Activated T-cell treated with anti-CD3 and anti-CD28 coated beads for 48 hours (primary cell): ENCODE measurements around the gene PPP1R10.

Experiments used
- DNase-seq: peaks from one replicate; pipeline ENCODE4 v3.0.0-alpha.2; 2020; ENCODE audit warnings: low read depth

Gene PPP1R10

DNA sequence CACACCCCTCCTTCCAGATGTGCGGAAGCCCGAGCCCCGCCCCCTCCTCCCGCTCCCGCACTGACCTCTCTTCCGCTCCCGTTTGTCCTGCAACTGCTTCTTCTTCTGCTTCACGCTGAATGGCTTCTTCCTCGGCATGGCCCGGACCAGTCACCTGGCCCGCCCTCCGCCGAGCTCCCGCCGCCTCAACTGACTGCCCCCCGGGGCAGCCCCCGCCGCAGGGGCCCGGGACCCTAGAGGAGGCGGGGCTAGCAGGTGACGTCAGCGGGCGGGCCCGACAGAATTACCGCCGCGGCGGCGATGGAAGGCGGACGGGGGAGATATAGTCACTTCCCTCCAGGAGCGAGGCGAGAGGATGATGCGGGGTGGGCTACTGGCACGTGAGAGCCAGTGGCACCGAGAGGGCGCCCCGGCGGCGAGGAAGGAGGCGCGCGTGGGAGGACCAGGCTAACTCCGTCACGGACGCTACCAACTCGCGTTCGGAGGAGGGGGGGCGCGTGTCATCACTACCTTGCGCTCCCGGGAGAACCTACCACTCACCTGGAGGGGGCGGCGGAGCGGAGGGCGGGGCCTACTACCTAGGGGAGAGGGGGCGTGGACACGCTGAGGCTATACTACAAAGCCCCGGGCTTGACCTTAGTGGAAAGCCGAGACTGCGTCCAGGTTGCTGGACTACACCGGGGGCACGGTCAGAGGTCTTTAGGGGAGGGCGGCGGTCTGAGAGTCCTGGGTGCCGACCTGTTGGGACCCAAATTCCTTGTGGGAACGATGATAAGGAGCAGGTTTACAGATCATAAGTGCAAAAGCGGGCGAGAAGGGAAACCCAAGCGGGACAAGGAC is 60.8 kb downstream of the PPP1R10 start, which contains the start of gene GNL1:
TSS of gene GNL1 (minus strand) at position 424 of the 840 bp plus-strand sequence. CDS start at position 138, 286 bp downstream.
- peak; percentile 98 for DNase-seq

DNA sequence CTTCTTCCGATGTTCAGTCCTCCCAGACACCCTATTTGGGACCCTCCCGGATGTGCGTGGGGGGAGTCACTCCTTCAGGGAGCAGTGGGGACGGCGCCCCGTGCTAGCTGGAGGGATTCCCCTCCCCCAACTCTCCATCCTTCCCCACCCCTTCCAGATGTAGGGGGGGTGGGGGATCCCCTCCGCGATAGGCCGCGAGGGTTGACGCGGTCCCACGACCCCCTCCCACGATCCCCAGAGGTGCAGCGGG is 61.3 kb downstream of the PPP1R10 start:
- DNase-seq: no peak

DNA sequence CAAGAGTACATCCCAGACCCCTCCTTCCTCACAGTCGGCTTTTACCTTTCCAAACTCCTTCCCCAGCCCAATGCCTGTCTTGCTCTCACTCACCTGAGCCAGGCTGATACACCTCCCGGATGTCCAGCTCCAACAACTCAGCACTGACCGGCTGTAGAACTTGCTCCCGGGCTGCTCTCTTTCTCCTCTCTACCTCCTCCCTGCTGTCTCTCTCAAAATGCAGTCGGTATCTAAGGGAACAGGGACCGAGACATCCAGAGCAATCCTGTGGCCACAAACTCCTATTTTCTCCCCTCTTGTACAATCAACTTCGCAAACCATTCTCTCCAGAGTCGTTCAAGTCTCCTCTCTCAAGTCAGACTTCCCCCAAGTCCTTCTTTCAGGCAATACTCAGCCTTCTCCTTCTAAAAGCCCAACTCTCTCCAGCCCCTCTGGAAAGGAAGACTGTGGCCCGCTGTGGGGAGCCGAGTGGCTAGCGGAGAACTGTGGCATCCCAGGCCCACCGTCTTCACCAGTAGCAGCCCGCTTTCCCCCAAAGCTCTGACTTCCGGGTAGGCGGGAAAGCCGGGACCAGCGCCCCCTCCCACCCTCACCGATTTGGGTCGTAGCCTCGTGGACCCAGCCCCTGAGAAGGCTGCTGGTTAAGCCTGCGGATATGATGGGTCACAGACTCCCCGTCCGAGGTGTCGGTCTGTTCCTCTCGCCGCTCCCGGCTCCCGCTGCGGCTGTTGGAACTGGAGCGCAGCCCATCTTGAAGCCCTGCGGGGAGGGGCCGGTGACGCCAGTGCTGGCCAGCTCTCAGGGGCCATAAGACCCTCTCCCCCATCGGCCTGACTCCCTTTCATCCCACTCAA is 61.9 kb downstream of the PPP1R10 start:
- DNase-seq: peak; percentile 15

DNA sequence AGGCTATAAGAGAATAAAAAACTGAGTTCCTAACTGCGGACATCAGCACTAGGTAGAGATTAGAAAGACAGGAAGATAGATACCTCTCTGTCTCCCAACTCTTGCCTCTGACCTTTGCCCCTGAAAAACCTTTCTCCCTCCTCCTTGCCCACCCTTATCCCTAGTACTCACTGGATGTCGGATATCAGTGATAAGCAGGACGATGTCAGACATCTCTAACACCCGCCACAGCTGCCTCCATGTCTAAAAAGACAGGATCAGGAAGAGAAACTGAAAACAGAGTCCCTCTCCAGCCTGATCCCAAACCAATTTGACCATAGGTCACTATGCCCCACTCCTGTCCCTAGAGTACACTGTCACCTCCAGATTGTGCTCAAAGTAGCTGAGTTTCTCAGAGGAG is 62.6 kb downstream of the PPP1R10 start:
- no peak for DNase-seq
